Right kidney (tissue), 1 donor: ENCODE results near the gene NOTCH3.

Source experiments
- DNase-seq: peaks from one replicate; pipeline ENCODE4 v3.0.0-alpha.2; 2016

Gene NOTCH3

DNA sequence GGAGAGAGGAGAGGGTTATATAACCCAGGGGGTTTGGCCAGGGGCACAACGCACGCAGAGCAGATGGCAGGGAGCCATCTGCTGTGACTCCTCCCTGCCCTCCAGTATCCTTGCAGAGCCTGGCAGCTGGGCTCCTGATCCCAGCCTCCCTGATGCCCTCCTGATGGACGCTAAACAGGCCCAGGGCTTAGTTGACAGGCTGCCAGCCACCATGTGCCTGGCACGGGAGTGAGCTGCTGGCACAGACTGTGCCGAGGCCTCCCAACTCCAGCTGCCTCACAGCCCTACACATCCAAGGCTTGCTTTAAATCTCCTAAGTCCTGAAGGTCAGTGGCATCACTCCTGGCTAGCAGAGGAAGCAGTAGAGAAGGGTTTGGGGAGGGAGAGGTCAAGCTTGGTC lies 76.9 kb downstream of the NOTCH3 start:
- DNase-seq, result no peak

DNA sequence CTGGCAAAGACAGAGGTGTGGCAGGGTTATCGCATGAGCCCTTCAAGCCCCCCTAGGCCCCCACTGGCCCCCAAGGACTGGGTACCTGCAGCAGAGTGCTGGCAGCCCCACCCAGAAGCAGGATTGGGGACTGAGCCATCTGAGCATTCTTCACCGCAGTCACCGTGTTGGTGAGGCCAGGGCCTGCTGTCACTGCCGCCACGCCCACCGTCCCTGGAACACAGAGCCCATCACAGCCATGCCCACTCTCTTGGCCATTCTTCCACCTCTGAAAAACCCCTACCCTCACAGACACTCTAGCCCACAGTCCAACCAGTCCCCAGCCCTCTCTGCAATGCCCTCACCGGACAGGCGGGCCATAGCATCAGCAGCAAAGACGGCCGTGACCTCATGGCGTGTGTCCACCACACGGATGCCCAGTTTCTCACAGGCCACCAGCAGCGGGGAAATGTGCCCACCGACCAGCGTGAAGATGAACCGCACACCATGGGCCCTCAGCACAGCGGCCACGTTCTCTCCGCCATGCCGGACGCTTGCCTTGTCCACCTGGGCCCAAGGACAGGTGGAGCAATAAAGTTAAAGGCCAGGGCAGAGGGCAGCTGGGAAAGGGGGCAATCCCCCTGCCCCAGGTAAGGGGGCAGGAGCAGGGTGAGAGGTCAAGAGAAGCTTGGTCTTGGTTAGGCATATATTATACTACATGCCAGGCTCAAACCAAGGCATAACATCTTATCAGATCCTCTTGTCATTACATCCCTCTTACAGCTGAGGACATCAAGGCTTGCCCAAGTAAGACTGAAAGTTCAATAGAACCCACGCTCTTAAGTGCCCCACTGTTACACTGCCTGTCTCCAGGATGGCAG lies 77.5 kb downstream of the NOTCH3 start:
- no peak for DNase-seq

DNA sequence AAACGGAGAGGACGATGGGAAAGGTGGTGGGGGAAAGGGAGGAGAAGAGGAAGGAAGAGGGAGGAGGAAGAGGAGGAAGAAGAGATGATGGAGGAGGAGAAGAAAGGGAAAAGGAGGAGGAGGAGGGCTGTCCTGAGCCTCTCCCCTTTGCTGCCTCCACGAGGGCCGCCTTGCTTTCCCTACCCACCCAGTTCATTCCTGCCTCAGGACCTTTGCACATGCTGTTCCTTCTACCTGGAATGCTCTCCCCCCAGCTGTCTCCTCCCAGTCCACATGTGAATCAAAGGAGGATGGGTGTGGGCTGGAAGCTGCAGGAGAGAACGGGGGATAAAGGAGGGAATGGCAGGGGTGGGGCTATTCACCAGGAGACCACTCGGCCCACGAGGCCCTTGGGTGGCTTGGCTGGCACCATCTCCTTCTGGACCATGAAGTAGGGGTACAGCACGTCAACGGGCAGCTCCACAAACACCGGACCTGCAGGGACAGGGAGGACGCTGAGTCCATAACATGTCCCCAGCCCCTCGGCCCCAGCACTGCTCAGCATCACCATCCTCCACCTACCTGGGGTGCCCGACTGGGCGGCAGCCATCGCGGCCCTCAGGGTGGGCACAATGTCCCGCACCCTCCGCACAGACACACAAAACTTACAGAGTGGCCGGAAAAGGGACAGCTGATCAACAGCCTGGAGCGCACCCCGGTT lies 78.3 kb downstream of the NOTCH3 start:
- DNase-seq, result no peak

DNA sequence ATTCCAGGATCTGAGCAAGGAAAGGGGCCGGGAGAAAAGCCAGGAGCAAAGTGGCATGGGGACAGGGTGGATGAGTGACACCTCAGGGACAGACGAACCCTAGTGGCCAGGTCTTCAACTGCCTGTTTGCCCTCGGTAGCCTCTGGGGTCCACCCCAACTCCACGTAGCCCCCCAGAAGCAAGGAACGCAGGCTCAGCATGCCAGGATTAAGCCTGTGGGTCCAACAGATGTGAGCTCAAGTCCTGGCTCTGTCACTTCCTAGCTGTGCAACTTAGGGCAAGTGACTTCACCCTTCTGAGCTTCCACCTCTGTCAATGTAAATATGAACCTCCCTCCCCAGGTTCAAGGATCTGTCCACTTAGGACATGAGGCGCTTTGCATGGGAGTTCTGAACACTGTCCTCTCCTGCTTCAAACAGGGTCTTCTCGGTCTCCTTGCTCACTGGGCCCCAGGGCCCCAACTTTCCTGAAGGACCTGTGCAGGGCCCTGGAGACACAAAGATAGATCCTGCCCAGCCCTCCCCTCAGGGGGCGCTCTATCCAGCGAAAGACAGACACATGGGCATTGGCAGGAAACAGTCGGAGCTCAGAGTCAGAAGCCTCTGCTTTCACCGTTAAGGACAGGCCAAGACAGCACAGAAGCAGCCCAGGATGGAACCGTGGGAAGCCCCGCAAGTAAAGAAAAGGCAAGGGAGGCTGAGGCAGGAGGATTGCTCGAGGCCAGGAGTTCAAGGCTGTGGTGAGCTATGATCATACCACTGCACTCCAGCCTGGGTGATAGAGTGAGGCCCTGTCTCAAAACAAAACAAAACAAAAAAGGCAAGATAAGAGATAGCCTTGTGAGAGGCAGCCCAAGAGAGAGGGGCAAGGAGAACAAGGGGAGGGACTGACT lies 80.4 kb downstream of the NOTCH3 start:
- DNase-seq, result no peak

DNA sequence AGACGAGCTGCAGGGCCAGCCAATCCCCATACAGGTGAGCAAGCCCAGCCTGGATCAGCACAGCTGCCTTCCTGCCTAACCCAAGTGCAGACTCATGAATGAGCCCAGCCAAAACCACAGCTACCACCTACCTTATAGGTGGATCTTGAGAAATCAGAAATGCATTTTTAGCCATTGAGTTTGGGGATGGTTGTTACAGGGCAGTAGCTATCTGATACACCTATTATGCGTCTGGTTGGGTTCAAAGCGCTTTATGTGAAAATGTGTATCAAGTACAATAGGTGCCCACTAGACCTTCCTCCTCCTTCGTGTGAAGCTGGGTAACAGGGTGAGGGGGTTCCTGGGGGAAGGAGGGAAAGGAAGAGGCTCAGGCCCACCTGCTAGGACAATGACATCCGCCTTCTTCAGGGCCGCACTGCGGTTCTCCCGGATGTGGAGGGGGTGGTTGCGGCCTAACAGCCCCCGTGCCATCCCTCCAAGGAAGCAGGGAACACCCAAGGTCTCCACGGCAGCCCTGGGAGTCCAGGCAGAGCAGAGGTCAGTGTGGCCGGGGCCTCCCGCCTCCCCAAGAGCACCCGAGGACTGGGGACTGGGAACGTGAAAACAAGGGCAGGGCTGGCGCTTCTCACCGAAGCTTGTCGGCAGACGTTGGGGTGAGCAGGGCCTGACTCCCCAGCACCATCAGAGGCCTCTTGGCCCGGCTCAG lies 81.9 kb downstream of the NOTCH3 start:
- DNase-seq, result no peak

DNA sequence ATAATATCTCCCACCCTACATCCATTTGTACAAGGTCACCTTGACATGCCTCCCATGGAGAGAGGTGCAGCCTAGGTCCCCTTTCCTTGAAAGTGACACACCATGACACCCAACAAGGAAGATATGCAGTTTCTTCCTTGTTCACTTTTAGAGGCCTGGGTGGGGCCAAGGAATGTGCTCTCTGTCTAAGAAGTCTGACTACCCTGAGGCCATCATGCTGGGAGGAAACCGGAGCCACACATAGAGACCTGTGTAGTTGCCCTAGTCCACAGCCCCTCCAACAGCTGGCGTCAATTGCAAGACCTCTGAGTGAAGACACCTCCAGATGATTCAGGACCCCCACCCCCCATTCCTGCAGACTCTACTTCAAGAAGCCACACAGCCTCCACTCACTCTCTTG lies 82.5 kb downstream of the NOTCH3 start:
- DNase-seq, result no peak

DNA sequence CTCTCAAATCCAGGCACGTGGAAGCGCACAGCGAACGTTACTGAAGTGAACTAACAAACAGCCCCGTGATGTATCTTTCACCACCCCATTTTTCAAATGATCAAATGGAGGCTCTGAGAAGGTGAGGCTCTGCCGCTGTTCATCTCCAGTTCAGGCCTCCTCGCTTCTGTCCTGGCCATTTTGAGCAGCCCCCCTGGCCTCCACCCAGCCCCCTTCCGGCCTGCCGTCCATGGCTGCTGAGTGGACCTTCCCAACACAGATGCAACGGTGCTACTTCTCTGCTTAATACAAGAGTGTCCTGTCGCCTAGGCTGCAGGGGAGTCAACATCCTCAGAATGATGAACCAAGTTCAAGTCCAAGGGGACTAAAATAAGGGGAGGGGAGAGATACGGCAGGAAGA lies 83.9 kb downstream of the NOTCH3 start:
- no peak for DNase-seq

DNA sequence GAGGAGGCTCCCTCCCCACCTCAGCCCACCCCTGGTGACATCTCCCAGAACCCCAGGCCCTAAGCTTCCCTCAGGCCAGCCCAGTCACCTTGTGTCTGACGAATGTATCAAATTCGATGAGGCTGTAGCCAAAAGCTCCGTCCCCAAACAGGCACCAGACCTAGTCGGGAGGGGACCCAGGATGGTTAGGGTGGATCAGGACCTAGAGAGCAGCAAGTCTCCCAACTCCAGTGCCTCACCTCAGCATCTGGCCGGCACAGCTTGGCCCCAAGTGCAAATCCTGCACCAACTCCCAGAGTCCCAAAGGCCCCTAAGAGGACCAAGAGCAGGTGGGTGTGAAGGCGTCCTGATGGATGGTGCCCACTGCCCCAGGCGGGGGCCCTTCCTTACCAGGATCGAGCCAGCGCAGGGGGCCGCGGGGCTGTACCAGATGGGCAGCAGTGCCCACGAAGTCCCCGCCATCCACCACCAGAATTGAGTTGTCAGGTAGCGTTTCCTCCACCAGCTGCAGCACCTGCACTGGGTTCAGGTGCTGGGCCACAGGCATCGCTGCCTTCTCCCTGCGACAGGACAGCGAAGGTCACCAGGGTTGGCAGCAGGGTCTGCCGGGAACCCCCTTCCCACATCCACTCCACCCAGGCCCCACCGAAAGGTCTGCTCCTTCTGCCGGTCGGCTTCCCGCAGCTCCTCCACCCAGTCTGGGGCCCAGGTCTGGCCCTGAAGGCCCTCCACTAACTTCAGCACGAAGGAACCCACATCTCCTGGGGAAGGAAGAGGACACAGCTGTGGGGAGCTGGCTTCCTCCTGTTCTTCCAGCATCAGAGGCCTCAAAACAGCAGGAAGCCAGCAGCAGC lies 84.8 kb downstream of the NOTCH3 start:
- DNase-seq, result no peak

DNA sequence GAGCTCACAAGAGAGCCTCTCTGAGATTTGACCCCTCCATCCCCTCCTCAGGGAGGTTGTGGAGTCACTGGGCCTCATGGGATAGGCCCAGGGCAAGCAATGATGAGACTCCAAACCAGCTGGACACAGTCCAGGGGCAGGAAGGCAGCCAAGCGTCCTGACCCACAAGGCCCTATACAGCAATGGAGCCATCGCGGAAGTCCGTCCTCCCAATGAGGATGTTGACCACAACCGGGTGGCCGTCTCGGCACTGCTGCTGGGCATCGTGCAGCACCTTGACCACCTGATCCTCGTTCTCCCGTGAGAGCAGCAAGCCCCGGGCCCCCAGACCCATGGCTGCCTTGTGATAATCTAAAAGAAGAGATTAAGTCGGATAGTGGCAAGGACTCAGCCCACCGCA lies 85.7 kb downstream of the NOTCH3 start:
- DNase-seq, result no peak

DNA sequence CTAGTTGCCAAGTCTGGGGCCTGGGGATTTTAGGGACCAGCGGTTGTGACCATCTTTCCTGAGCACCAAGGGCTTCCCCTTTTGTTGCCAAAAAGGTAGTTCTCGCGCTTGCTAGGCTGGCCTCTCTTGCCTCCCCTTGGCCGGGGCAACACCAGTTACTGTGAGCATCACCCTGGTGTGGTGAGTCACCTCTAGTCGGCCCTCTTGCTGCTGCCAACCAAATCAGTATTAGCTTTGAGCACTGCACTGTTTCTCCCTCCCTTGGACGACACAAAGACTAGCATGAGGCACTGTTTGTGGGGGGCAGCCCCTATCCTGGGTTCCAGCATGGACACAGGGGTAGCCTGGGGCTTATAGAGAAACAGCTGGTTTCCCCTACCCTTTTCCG lies 86.6 kb downstream of the NOTCH3 start:
- DNase-seq, result no peak

DNA sequence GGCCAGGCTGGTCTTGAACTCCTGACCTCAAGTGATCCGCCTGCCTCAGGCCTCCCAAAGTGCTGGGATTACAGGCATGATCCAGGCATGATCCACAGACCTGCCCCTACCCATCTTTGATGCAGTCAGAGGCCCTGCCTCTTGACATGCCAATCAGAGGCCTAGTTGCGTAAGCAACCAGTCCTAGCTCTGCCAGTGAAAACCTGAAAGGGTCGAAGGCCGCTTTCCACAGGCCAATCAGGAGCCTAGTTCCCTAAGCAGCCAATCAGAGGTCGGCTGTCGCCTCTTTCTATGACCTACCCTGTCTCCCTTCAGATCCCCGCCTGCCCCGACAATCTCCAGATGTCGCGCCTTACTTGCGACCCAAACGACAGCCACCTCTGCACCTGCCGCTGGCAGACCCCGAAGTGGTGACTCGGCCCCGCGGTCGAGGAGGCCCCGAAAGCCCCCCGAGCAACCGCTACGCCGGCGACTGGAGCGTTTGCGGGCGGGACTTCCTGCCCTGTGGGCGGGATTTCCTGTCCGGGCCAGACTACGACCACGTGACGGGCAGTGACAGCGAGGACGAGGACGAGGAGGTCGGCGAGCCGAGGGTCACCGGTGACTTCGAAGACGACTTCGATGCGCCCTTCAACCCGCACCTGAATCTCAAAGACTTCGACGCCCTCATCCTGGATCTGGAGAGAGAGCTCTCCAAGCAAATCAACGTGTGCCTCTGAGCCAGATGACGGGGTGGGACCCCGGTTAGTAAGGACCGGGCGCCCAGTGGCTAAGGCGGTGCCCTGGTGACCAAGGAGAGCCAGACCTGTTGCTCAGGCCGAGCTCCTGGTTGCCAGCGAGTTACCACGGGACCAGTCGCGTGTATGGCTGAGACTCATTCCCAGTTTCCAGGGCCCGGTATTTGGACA lies 87.3 kb downstream of the NOTCH3 start:
- no peak for DNase-seq

DNA sequence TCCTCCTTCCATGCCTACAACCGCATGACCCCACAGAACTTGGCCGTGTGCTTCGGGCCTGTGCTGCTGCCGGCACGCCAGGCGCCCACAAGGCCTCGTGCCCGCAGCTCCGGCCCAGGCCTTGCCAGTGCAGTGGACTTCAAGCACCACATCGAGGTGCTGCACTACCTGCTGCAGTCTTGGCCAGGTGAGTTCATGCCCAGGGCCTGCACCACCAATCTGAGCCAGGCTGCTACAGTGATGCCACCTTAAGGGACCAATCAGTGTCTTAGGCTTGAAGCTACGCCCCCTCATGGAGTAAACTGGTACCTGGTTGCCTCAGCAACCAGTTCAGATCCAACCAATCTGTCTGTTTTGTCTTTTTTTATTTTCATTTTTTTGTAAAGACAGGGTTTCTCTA lies 88.4 kb downstream of the NOTCH3 start:
- DNase-seq, result no peak

DNA sequence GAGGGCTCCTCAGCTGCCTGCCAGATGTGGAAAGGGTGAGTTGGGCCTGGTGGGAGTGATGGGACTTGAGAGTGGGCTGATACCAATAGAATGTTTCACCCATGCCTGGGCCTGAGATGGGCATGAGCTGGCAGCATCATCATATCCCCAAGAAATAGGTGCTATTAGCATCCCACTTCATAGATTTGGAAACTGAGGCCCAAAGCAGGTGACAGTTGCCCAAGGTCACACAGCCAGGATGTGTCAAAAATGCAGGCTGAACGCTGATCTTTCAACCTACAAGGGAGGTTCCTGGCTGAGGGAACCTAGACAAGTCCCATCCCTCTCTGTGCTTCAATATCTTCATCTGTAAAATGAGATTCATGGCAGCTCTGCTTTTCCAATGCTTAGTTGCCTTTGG lies 89.0 kb downstream of the NOTCH3 start:
- no peak for DNase-seq

DNA sequence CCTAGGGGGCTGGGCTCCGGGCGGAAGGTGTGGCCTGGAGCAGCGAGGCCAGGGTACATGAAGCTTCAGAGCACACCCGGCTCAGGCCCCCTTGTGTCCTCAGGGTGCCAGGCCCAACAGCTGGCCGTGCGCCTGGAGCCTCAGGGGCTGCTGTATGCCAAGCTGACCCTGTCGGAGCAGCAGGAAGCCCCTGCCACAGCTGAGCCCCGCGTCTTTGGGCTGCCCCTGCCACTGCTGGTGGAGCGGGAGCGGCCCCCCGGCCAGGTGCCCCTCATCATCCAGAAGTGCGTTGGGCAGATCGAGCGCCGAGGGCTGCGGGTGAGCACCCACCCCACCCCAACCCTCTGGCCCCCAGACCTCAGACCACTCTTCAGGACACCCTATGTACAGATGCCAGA lies 90.4 kb downstream of the NOTCH3 start:
- no peak for DNase-seq

DNA sequence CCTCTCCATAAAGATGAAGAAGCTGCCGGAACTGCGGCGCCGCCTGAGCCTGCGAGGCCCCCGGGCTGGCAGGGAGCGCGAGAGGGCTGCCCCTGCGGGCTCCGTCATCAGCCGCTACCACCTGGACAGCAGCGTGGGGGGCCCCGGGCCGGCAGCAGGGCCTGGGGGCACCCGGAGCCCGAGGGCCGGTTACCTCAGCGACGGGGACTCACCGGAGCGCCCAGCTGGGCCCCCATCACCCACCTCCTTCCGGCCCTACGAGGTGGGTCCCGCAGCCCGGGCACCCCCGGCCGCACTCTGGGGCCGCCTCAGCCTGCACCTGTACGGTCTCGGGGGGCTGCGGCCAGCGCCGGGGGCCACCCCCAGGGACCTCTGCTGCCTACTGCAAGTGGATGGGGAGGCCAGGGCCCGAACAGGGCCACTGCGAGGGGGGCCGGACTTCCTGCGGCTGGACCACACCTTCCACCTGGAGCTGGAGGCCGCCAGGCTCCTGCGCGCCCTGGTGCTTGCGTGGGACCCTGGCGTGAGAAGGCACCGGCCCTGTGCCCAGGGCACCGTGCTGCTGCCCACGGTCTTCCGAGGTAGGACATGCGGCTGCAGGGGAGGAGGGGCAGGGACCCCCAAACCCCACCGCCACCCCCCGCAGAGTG lies 90.9 kb downstream of the NOTCH3 start:
- no peak for DNase-seq
